DND-41 (cell line): ENCODE results near the gene GALNT7.

Experiments used
- ATAC-seq: fragments of 200-7000 bp; cut with Tn5 transposase; 3 replicates; pipeline ENCODE4 v1.9.1; 2021; ENCODE audit warnings: low read depth; ENCODE audit not compliant: insufficient read depth
- DNase-seq: peaks from one replicate; pipeline ENCODE4 v3.0.0-alpha.2; 2020
- H2AFZ ChIP-seq: 2 replicates; pipeline ENCODE4 v1.6.0; 2012; ENCODE audit warnings: low read depth, low read length
- H3K27ac ChIP-seq: 2 replicates; pipeline ENCODE4 v1.5.1; 2012; ENCODE audit warnings: low read length, inconsistent platforms
- H3K27me3 ChIP-seq: fragments of 200-600 bp; sonication (generic); 2 replicates; pipeline ENCODE4 v1.6.0; 2012; ENCODE audit warnings: low read length, mild to moderate bottlenecking, inconsistent platforms; ENCODE audit not compliant: insufficient read depth, poor library complexity
- H3K36me3 ChIP-seq: 2 replicates; pipeline ENCODE4 v1.5.1; 2012; ENCODE audit warnings: low read length, inconsistent platforms; ENCODE audit not compliant: insufficient read depth
- H3K4me1 ChIP-seq: 2 replicates; pipeline ENCODE4 v1.5.1; 2012; ENCODE audit warnings: mild to moderate bottlenecking, low read length; ENCODE audit not compliant: insufficient read depth
- H3K4me2 ChIP-seq: 2 replicates; pipeline ENCODE4 v1.6.0; 2012; ENCODE audit warnings: mild to moderate bottlenecking, moderate library complexity, low read length, inconsistent platforms; ENCODE audit not compliant: insufficient read depth
- H3K4me3 ChIP-seq, 2 experiments: fragments of 200-600 bp in 1 of 2; shearing (Covaris generic) in 1 of 2; 2 replicates each; pipeline ENCODE4 v1.5.1; 2012 to 2016; ENCODE audit warnings: inconsistent platforms in 2 of 2, low read length in 2 of 2, mild to moderate bottlenecking in 2 of 2, low read depth in 1 of 2, moderate library complexity in 1 of 2
- H3K79me2 ChIP-seq: 2 replicates; pipeline ENCODE4 v1.6.0; 2012; ENCODE audit warnings: low read length, inconsistent platforms; ENCODE audit not compliant: insufficient read depth
- H3K9ac ChIP-seq: 2 replicates; pipeline ENCODE4 v1.6.0; 2012; ENCODE audit warnings: low read depth, mild to moderate bottlenecking, inconsistent platforms, low read length, moderate library complexity
- H3K9me3 ChIP-seq: 2 replicates; pipeline ENCODE4 v1.5.1; 2012; ENCODE audit warnings: low read length, moderate library complexity, mild to moderate bottlenecking, inconsistent platforms; ENCODE audit not compliant: insufficient read depth, severe bottlenecking
- H4K20me1 ChIP-seq: 2 replicates; pipeline ENCODE4 v1.6.0; 2012; ENCODE audit warnings: low read length; ENCODE audit not compliant: insufficient read depth
- CTCF ChIP-seq: IDR thresholded peaks from 2 replicates; pipeline ENCODE4 v1.5.1; 2012; ENCODE audit warnings: borderline replicate concordance, low read length, moderate library complexity, mild to moderate bottlenecking; ENCODE audit not compliant: poor library complexity, severe bottlenecking; ENCODE audit errors: extremely low read depth
- EZH2 ChIP-seq: IDR thresholded peaks from 3 replicates; pipeline ENCODE4 v1.6.1; 2012; ENCODE audit warnings: borderline replicate concordance, low read depth, mild to moderate bottlenecking, moderate library complexity, low read length, inconsistent platforms; ENCODE audit not compliant: severe bottlenecking

The GALNT7 gene

GRCh38 chr4:173174184-173174583 lies 5.6 kb downstream of the GALNT7 start:
- Histone ChIP-seq H3K4me1 (peaks cover 61% of the 10 kb centered on the region), H3K79me2 (peaks cover 100% of the 10 kb centered on the region)

GRCh38 chr4:173174594-173175012 lies 6.0 kb downstream of the GALNT7 start:
- 0 out of 2 replicates have a peak overlapping the region, but pooled peaks have one; percentile 13 for H3K4me2 ChIP-seq
- TF ChIP-seq EZH2, result no peak
- no peak for TF ChIP-seq CTCF
- peaks cover 63% of the 10 kb centered on the region; the same call in 1 of the 2 replicates for H4K20me1 ChIP-seq
- peaks cover 100% of the 10 kb centered on the region for H3K79me2 ChIP-seq
- no peaks in the 10 kb centered on the region for H3K9me3 ChIP-seq
- ATAC-seq (no peak), DNase-seq (no peak)
- H3K27me3 ChIP-seq, result no peaks in the 10 kb centered on the region
- H3K4me3 ChIP-seq, result no peak overlapping the region
- no peaks in the 10 kb centered on the region; the same call in 1 of the 2 replicates for H3K36me3 ChIP-seq
- H3K4me1 ChIP-seq, result peaks cover 61% of the 10 kb centered on the region
- no peak overlapping the region for H3K9ac ChIP-seq
- H3K27ac ChIP-seq, result no peak overlapping the region
- no peak overlapping the region for H2AFZ ChIP-seq

More at GRCh38 chr4:173174184-173174583, 5.6 kb downstream of the GALNT7 start:
- no peak overlapping the region for H3K9ac ChIP-seq
- no peak for DNase-seq
- no peak for TF ChIP-seq EZH2
- no peak for TF ChIP-seq CTCF
- H4K20me1 ChIP-seq, result peaks cover 63% of the 10 kb centered on the region; the same call in 1 of the 2 replicates
- H2AFZ ChIP-seq, result no peak overlapping the region
- no peak overlapping the region for H3K4me3 ChIP-seq
- peak overlapping the region; percentile 11; the same call in 1 of the 2 replicates for H3K27ac ChIP-seq
- no peaks in the 10 kb centered on the region for H3K9me3 ChIP-seq
- no peak for ATAC-seq
- H3K36me3 ChIP-seq, result no peaks in the 10 kb centered on the region; the same call in 1 of the 2 replicates
- H3K27me3 ChIP-seq, result no peaks in the 10 kb centered on the region
- H3K4me2 ChIP-seq, result peak overlapping the region; percentile 13; the same call in 1 of the 2 replicates

GRCh38 chr4:173176010-173176409 lies 7.4 kb downstream of the GALNT7 start:
- Histone ChIP-seq H3K4me2 (no peak overlapping the region), H3K79me2 (peaks cover 100% of the 10 kb centered on the region), H2AFZ (no peak overlapping the region), H3K36me3 (no peaks in the 10 kb centered on the region), H3K27me3 (no peaks in the 10 kb centered on the region), H3K4me3 (no peak overlapping the region), H3K27ac (no peak overlapping the region), H4K20me1 (peaks cover 58% of the 10 kb centered on the region; the same call in 1 of the 2 replicates), H3K9me3 (no peaks in the 10 kb centered on the region), H3K4me1 (peaks cover 56% of the 10 kb centered on the region), H3K9ac (no peak overlapping the region)
- no peak for TF ChIP-seq CTCF
- no peak for TF ChIP-seq EZH2
- ATAC-seq, result no peak
- no peak for DNase-seq

GRCh38 chr4:173177232-173177631 lies 8.6 kb downstream of the GALNT7 start:
- Histone ChIP-seq H3K9me3 (no peaks in the 10 kb centered on the region), H2AFZ (no peak overlapping the region), H3K4me2 (no peak overlapping the region), H3K4me3 (no peak overlapping the region), H3K27me3 (no peaks in the 10 kb centered on the region), H3K79me2 (peaks cover 100% of the 10 kb centered on the region), H3K27ac (no peak overlapping the region), H4K20me1 (peaks cover 58% of the 10 kb centered on the region; the same call in 1 of the 2 replicates), H3K9ac (no peak overlapping the region), H3K4me1 (peaks cover 43% of the 10 kb centered on the region), H3K36me3 (no peaks in the 10 kb centered on the region)
- TF ChIP-seq EZH2, result no peak
- TF ChIP-seq CTCF, result no peak
- DNase-seq (no peak), ATAC-seq (no peak)
